ENCODE data around the gene TWIST1.

Gene TWIST1

GRCh38 chr7:19117091-19117869 is at the start of gene TWIST1:
TSS of gene TWIST1 (minus strand) at chr7:19117636. CDS start at chr7:19117321, 315 bp downstream.
- H3K4me1 ChIP-seq (ENCODE audit: insufficient read depth, low read length), result peaks cover 13% of the 10 kb centered on the region
- no peaks in the 10 kb centered on the region for H3K36me3 ChIP-seq (ENCODE audit: insufficient read depth, low read length)
- H3K4me3 ChIP-seq (ENCODE audit: low read length), result peak within 1 kb of the TSS; percentile 84
- H3K9me3 ChIP-seq (ENCODE audit: low read length), result no peaks in the 10 kb centered on the region
- peak within 1 kb of the TSS; percentile 80 for H2AFZ ChIP-seq (ENCODE audit: low read depth, low read length)
- peaks cover 55% of the 10 kb centered on the region for H3K27me3 ChIP-seq (ENCODE audit: insufficient read depth, low read length)

- Histone ChIP-seq H3K4me1 (ENCODE audit: insufficient read depth, low read length) (no peaks in the 10 kb centered on the region), H2AFZ (ENCODE audit: low read depth, low read length) (no peak overlapping the region), H3K4me3 (ENCODE audit: low read length) (no peak overlapping the region), H3K9me3 (ENCODE audit: low read length) (no peaks in the 10 kb centered on the region), H3K27me3 (ENCODE audit: insufficient read depth, low read length) (no peaks in the 10 kb centered on the region), H3K36me3 (ENCODE audit: insufficient read depth, low read length) (no peaks in the 10 kb centered on the region)
Measured at GRCh38 chr7:19161671-19162070, 44.2 kb upstream of the TWIST1 start.

- peaks cover 47% of the 10 kb centered on the region for H3K27me3 ChIP-seq (ENCODE audit: insufficient read depth, low read length)
- H3K4me1 ChIP-seq (ENCODE audit: insufficient read depth, low read length), result peaks cover 13% of the 10 kb centered on the region
- no peaks in the 10 kb centered on the region for H3K9me3 ChIP-seq (ENCODE audit: low read length)
- H3K4me3 ChIP-seq (ENCODE audit: low read length), result no peak overlapping the region
- H3K36me3 ChIP-seq (ENCODE audit: insufficient read depth, low read length), result no peaks in the 10 kb centered on the region
- H2AFZ ChIP-seq (ENCODE audit: low read depth, low read length), result no peak overlapping the region
Measured at GRCh38 chr7:19146699-19147098, 29.3 kb upstream of the TWIST1 start.

- peaks cover 13% of the 10 kb centered on the region for H3K4me1 ChIP-seq (ENCODE audit: insufficient read depth, low read length)
- no peak overlapping the region for H3K4me3 ChIP-seq (ENCODE audit: low read length)
- H3K36me3 ChIP-seq (ENCODE audit: insufficient read depth, low read length), result no peaks in the 10 kb centered on the region
- H3K9me3 ChIP-seq (ENCODE audit: low read length), result no peaks in the 10 kb centered on the region
- no peak overlapping the region for H2AFZ ChIP-seq (ENCODE audit: low read depth, low read length)
- peaks cover 54% of the 10 kb centered on the region for H3K27me3 ChIP-seq (ENCODE audit: insufficient read depth, low read length)
Measured at GRCh38 chr7:19145434-19146115, 28.1 kb upstream of the TWIST1 start.

GRCh38 chr7:19144661-19145433 is 27.4 kb upstream of the TWIST1 start, which contains the start of gene FERD3L:
TSS of gene FERD3L (minus strand) at chr7:19145421. CDS start at chr7:19145362, 59 bp downstream.
- H2AFZ ChIP-seq (ENCODE audit: low read depth, low read length), result peak within 1 kb of the TSS; percentile 7
- no peak within 1 kb of the TSS for H3K4me3 ChIP-seq (ENCODE audit: low read length)
- H3K36me3 ChIP-seq (ENCODE audit: insufficient read depth, low read length), result no peaks in the 10 kb centered on the region
- H3K27me3 ChIP-seq (ENCODE audit: insufficient read depth, low read length), result peaks cover 58% of the 10 kb centered on the region
- H3K9me3 ChIP-seq (ENCODE audit: low read length), result no peaks in the 10 kb centered on the region
- H3K4me1 ChIP-seq (ENCODE audit: insufficient read depth, low read length), result peaks cover 13% of the 10 kb centered on the region

- Histone ChIP-seq H3K36me3 (ENCODE audit: insufficient read depth, low read length) (no peaks in the 10 kb centered on the region), H3K4me1 (ENCODE audit: insufficient read depth, low read length) (peaks cover 13% of the 10 kb centered on the region), H2AFZ (ENCODE audit: low read depth, low read length) (no peak overlapping the region), H3K9me3 (ENCODE audit: low read length) (no peaks in the 10 kb centered on the region), H3K4me3 (ENCODE audit: low read length) (no peak overlapping the region), H3K27me3 (ENCODE audit: insufficient read depth, low read length) (peaks cover 62% of the 10 kb centered on the region)
Measured at GRCh38 chr7:19143881-19144574, 26.6 kb upstream of the TWIST1 start.

GRCh38 chr7:19139706-19140327 is 22.4 kb upstream of the TWIST1 start:
- Histone ChIP-seq H3K4me1 (ENCODE audit: insufficient read depth, low read length) (peaks cover 4% of the 10 kb centered on the region), H3K36me3 (ENCODE audit: insufficient read depth, low read length) (no peaks in the 10 kb centered on the region), H3K9me3 (ENCODE audit: low read length) (no peaks in the 10 kb centered on the region), H3K27me3 (ENCODE audit: insufficient read depth, low read length) (peaks cover 48% of the 10 kb centered on the region), H2AFZ (ENCODE audit: low read depth, low read length) (no peak overlapping the region), H3K4me3 (ENCODE audit: low read length) (no peak overlapping the region)

- Histone ChIP-seq H3K9me3 (ENCODE audit: low read length) (no peaks in the 10 kb centered on the region), H3K36me3 (ENCODE audit: insufficient read depth, low read length) (no peaks in the 10 kb centered on the region), H3K4me3 (ENCODE audit: low read length) (no peak overlapping the region), H3K27me3 (ENCODE audit: insufficient read depth, low read length) (peaks cover 4% of the 10 kb centered on the region), H3K4me1 (ENCODE audit: insufficient read depth, low read length) (no peaks in the 10 kb centered on the region), H2AFZ (ENCODE audit: low read depth, low read length) (no peak overlapping the region)
Measured at GRCh38 chr7:19133886-19134285, 16.4 kb upstream of the TWIST1 start.

- no peaks in the 10 kb centered on the region for H3K4me1 ChIP-seq (ENCODE audit: insufficient read depth, low read length)
- no peak overlapping the region for H3K4me3 ChIP-seq (ENCODE audit: low read length)
Measured at GRCh38 chr7:19133390-19133789, 16.0 kb upstream of the TWIST1 start.

GRCh38 chr7:19128856-19129255 is 11.4 kb upstream of the TWIST1 start:
- no peak overlapping the region for H2AFZ ChIP-seq (ENCODE audit: low read depth, low read length)
- no peaks in the 10 kb centered on the region for H3K36me3 ChIP-seq (ENCODE audit: insufficient read depth, low read length)
- H3K27me3 ChIP-seq (ENCODE audit: insufficient read depth, low read length), result peaks cover 6% of the 10 kb centered on the region
- H3K4me1 ChIP-seq (ENCODE audit: insufficient read depth, low read length), result no peaks in the 10 kb centered on the region
- no peak overlapping the region for H3K4me3 ChIP-seq (ENCODE audit: low read length)
- H3K9me3 ChIP-seq (ENCODE audit: low read length), result no peaks in the 10 kb centered on the region

More at GRCh38 chr7:19133390-19133789, 16.0 kb upstream of the TWIST1 start:
- no peaks in the 10 kb centered on the region for H3K9me3 ChIP-seq (ENCODE audit: low read length)
- peaks cover 4% of the 10 kb centered on the region for H3K27me3 ChIP-seq (ENCODE audit: insufficient read depth, low read length)
- H2AFZ ChIP-seq (ENCODE audit: low read depth, low read length), result no peak overlapping the region
- no peaks in the 10 kb centered on the region for H3K36me3 ChIP-seq (ENCODE audit: insufficient read depth, low read length)

- peaks cover 6% of the 10 kb centered on the region for H3K4me1 ChIP-seq (ENCODE audit: insufficient read depth, low read length)
- H3K4me3 ChIP-seq (ENCODE audit: low read length), result no peak overlapping the region
- no peak overlapping the region for H2AFZ ChIP-seq (ENCODE audit: low read depth, low read length)
- no peaks in the 10 kb centered on the region for H3K36me3 ChIP-seq (ENCODE audit: insufficient read depth, low read length)
- no peaks in the 10 kb centered on the region for H3K9me3 ChIP-seq (ENCODE audit: low read length)
- peaks cover 36% of the 10 kb centered on the region for H3K27me3 ChIP-seq (ENCODE audit: insufficient read depth, low read length)
Measured at GRCh38 chr7:19121977-19122588, 4.6 kb upstream of the TWIST1 start.
